ENCODE measurements around the gene GRIN1. TPM values are rescaled to one million over a fixed set of nuclear protein-coding genes. Genes with fewer than 3 reads are reported as not detected.

The GRIN1 gene
- total and polyA plus RNA-seq, 2 experiments from 2014 or later: not detected

DNA sequence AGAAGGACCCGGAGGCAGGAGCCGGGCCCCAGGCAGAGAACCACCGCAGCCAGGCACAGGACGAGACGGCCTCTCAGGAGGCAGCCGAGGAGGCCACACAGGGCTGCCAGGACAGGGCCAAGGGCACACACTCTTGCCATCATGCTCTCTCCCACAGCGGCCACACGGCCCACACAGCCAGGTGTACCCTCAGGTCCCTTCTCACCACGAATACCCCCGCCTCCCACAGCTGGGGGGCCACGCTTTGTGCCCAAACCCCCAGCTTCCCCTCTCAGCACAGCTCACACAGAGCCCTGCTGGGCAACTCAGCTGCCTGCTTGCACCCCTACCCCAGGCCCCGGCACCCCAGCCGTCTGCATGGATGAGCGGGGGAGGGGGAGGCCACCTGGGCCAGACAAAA is 54.8 kb downstream of the GRIN1 start:
- no peaks in the 10 kb centered on the region for H3K9me2 ChIP-seq (replicated peaks; ENCODE audit: insufficient read depth)
- peaks cover 70% of the 10 kb centered on the region for H4K20me1 ChIP-seq (ENCODE audit: insufficient read depth, poor library complexity, severe bottlenecking)
- peak overlapping the region; percentile 99 for H3K4me2 ChIP-seq
- TF ChIP-seq EZH2 (IDR thresholded peaks at IDR 0.05; ENCODE audit: borderline replicate concordance): no peak
- TF ChIP-seq, protein P1, sequence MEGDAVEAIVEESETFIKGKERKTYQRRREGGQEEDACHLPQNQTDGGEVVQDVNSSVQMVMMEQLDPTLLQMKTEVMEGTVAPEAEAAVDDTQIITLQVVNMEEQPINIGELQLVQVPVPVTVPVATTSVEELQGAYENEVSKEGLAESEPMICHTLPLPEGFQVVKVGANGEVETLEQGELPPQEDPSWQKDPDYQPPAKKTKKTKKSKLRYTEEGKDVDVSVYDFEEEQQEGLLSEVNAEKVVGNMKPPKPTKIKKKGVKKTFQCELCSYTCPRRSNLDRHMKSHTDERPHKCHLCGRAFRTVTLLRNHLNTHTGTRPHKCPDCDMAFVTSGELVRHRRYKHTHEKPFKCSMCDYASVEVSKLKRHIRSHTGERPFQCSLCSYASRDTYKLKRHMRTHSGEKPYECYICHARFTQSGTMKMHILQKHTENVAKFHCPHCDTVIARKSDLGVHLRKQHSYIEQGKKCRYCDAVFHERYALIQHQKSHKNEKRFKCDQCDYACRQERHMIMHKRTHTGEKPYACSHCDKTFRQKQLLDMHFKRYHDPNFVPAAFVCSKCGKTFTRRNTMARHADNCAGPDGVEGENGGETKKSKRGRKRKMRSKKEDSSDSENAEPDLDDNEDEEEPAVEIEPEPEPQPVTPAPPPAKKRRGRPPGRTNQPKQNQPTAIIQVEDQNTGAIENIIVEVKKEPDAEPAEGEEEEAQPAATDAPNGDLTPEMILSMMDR (IDR thresholded peaks at IDR 0.05; ENCODE audit: poor library complexity): no peak
- no peak for TF ChIP-seq EZH2phosphoT487 (IDR thresholded peaks at IDR 0.05; ENCODE audit: low read depth, severe bottlenecking, unreplicated experiment)
- H3K27me3 ChIP-seq: no peaks in the 10 kb centered on the region
- peak overlapping the region; percentile 34 for H3K27ac ChIP-seq
- WGBS (ENCODE audit: low lambda C conversion rate, missing lambda C conversion rate): 96% methylated on average over 13 of the region's 14 CpGs
- DNase-seq (ENCODE audit: low spot score): no peak
- no peaks in the 10 kb centered on the region for H3K36me3 ChIP-seq (replicated peaks; ENCODE audit: insufficient read depth, low read depth)
- H3K79me2 ChIP-seq: peaks cover 94% of the 10 kb centered on the region
- H3K9me3 ChIP-seq (ENCODE audit: low read depth): no peaks in the 10 kb centered on the region
- H3K4me3 ChIP-seq: no peak overlapping the region
- peaks cover 47% of the 10 kb centered on the region for H3K4me1 ChIP-seq (ENCODE audit: insufficient read depth)
- no peak overlapping the region for H2AFZ ChIP-seq

DNA sequence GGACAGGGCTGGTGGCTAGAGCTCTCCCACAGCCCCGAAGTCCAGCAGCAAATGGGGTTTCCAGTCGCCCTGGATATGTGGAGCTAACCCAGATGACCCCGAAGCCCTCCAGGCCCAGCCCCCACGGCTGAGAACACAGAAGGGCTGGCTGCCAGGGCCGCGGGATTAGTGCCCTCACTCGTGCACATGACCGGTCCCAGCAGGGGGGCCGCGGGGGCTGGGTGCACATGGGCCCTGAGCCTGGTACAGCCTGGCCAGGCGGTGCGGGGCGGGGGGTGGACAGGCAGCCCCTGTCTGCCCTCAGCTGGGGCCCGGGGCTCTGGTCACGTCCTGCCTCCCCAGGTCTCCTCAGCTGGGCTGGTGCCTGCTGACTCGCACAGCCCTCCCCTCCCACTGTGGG is 55.4 kb downstream of the GRIN1 start:
- Histone ChIP-seq H3K27me3 (no peaks in the 10 kb centered on the region), H3K4me3 (no peak overlapping the region), H3K9me2 (replicated peaks; ENCODE audit: insufficient read depth) (no peaks in the 10 kb centered on the region), H4K20me1 (ENCODE audit: insufficient read depth, poor library complexity, severe bottlenecking) (peaks cover 73% of the 10 kb centered on the region), H3K4me2 (peak overlapping the region; percentile 99), H3K4me1 (ENCODE audit: insufficient read depth) (peaks cover 53% of the 10 kb centered on the region), H3K36me3 (replicated peaks; ENCODE audit: insufficient read depth, low read depth) (no peaks in the 10 kb centered on the region), H3K27ac (peak overlapping the region; percentile 58), H3K79me2 (peaks cover 99% of the 10 kb centered on the region), H2AFZ (no peak overlapping the region), H3K9me3 (ENCODE audit: low read depth) (no peaks in the 10 kb centered on the region)
- TF ChIP-seq EZH2phosphoT487 (IDR thresholded peaks at IDR 0.05; ENCODE audit: low read depth, severe bottlenecking, unreplicated experiment) (no peak), EZH2 (IDR thresholded peaks at IDR 0.05; ENCODE audit: borderline replicate concordance) (no peak)
- TF ChIP-seq, protein P1 (IDR thresholded peaks at IDR 0.05; ENCODE audit: poor library complexity): no peak
- WGBS (ENCODE audit: low lambda C conversion rate, missing lambda C conversion rate): 83% methylated on average over 13 of the region's 16 CpGs
- peak; percentile 65 for DNase-seq (ENCODE audit: low spot score)

DNA sequence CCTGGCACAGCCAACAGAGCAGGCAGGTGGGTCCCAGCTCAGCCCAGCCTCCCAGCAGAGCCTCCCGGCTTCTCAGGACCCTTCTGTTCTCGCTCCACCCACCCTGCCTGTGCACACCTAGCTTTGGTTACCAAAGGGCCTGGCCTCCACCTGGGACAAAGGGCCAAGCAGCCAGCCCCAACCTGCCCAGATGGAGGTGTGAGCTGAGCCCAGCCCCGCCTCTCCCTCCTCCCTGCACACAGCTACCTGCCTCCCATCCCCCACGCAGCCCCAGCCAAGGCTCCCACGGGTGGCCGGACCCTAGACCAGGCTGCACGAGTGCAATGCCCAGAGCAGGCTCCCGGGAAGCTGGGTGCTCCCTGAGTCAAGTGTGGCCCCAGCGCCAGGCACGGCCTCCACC is 56.0 kb downstream of the GRIN1 start:
- Histone ChIP-seq H3K9me2 (replicated peaks; ENCODE audit: insufficient read depth) (no peaks in the 10 kb centered on the region), H3K4me1 (ENCODE audit: insufficient read depth) (peaks cover 52% of the 10 kb centered on the region), H3K79me2 (peaks cover 99% of the 10 kb centered on the region), H3K4me2 (peak overlapping the region; percentile 99), H4K20me1 (ENCODE audit: insufficient read depth, poor library complexity, severe bottlenecking) (peaks cover 73% of the 10 kb centered on the region), H3K4me3 (no peak overlapping the region), H3K27me3 (no peaks in the 10 kb centered on the region), H3K36me3 (replicated peaks; ENCODE audit: insufficient read depth, low read depth) (no peaks in the 10 kb centered on the region), H3K27ac (peak overlapping the region; percentile 58), H3K9me3 (ENCODE audit: low read depth) (no peaks in the 10 kb centered on the region), H2AFZ (no peak overlapping the region)
- 78% methylated on average over 9 of the region's 10 CpGs for WGBS (ENCODE audit: low lambda C conversion rate, missing lambda C conversion rate)
- TF ChIP-seq, protein P1 (IDR thresholded peaks at IDR 0.05; ENCODE audit: poor library complexity): no peak
- TF ChIP-seq EZH2phosphoT487 (IDR thresholded peaks at IDR 0.05; ENCODE audit: low read depth, severe bottlenecking, unreplicated experiment) (no peak), EZH2 (IDR thresholded peaks at IDR 0.05; ENCODE audit: borderline replicate concordance) (no peak)
- peak; percentile 38 for DNase-seq (ENCODE audit: low spot score)

Measured in hepatocyte (in vitro differentiated cells).